AG08396 (cell line): ENCODE results near the gene TRDN.

ENCODE experiments used
- DNase-seq: peaks from one replicate; pipeline ENCODE4 v3.0.0; 2012; ENCODE audit warnings: low spot score, mixed read lengths

TRDN gene

DNA sequence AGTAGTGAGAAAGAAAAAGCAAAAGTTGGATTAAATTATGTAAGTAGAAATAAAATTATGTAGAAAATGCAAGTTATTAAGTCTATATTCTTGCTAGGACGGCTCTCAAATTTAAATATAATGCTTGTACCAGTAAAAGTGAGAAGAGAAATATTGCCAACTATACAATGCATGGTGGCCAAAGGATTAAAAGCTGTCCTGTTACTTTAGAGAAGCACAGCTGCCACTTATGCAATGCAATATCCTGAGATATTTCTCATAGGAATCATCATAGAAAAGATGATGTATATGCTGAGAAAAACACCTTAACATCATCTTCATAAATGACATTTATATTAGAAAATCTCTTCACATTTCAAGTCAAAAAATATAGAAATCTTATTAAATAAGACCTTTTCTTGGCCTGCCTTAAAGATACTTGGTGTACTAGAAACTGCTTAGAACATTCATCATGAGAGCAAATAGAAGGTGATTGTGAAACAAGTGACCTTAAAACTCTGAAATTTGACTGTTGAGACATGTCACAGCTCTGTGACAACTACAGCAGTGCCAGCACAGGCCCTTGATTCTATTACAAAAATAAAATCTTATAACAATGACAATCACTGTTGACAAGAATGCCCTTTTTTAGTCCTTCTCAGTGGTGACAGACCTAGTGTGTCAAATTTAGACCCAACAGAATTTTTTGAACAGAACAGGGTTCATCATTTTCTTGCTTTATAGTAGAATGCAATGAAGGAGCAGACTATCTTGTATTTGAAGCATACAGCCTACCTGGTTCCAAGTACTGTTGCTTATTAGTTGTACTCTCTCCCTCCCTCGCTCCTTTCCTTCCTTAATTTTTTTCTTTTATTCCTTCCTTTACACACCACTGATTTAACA lies 467.6 kb downstream of the TRDN start:
- no peak for DNase-seq

DNA sequence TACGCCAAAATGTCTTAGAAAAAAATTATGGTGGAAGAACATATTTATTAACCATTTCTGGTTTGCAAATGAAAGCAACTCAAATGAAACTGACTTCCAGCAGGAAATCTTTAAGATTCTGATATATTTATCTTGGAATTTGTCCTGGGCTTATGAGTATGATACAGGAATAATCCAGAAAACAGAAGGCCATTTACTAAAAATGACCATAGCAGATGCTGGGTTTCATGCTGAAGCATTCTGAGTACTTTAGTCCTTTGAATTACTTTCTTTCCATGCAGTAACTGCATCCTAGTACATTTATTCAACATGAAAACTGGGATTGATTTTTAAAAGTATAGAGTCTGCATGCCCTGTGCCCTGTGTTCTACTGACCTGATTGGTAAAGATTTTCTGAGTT lies 468.3 kb downstream of the TRDN start:
- DNase-seq: no peak
